Stimulated activated naive CD8-positive, alpha-beta T cell treated with anti-CD3 and anti-CD28 coated beads, Interleukin-15, Interleukin-2, amounts not matched to agents 100 U/mL and 50 U/mL, for 24 hours (primary cell): ENCODE data around the gene RCAN2.
"Not testable (repeated sequence)": the region's sequence is repeated elsewhere in the genome, so short reads cannot be mapped to it uniquely, and the experiment has no call there.

Source experiments
- ATAC-seq: fragments of 150-1000 bp; cut with Tn5 transposase; one replicate; pipeline ENCODE4 v1.10.0; 2021
- DNase-seq: peaks from one replicate; pipeline ENCODE4 v3.0.0; 2021

RCAN2 gene

GRCh38 chr6:46387728-46388127 lies 103.5 kb downstream of the RCAN2 start:
- ATAC-seq = not testable (repeated sequence)

GRCh38 chr6:46381579-46381978 lies 109.7 kb downstream of the RCAN2 start:
- no peak for ATAC-seq

More at GRCh38 chr6:46387728-46388127, 103.5 kb downstream of the RCAN2 start:
- not testable (repeated sequence) for DNase-seq

GRCh38 chr6:46381057-46381456 lies 110.2 kb downstream of the RCAN2 start:
- DNase-seq = no peak
- no peak for ATAC-seq

More at GRCh38 chr6:46381579-46381978, 109.7 kb downstream of the RCAN2 start:
- no peak for DNase-seq

GRCh38 chr6:46380152-46380807 lies 111.0 kb downstream of the RCAN2 start:
- DNase-seq = no peak
- ATAC-seq = no peak

- DNase-seq = no peak
- ATAC-seq = no peak
Observed at GRCh38 chr6:46378882-46379416, 112.3 kb downstream of the RCAN2 start.

GRCh38 chr6:46378161-46378881 lies 112.9 kb downstream of the RCAN2 start:
- ATAC-seq = no peak
- no peak for DNase-seq

- no peak for DNase-seq
- ATAC-seq = no peak
Observed at GRCh38 chr6:46377209-46377608, 114.0 kb downstream of the RCAN2 start.

- DNase-seq (no peak), ATAC-seq (peak; percentile 9)
Observed at GRCh38 chr6:46376562-46377061, 114.6 kb downstream of the RCAN2 start.

GRCh38 chr6:46370622-46371021 lies 120.6 kb downstream of the RCAN2 start:
- DNase-seq (no peak), ATAC-seq (no peak)

- ATAC-seq (no peak), DNase-seq (no peak)
Observed at GRCh38 chr6:46368169-46368536, 123.1 kb downstream of the RCAN2 start.

- ATAC-seq = no peak
Observed at GRCh38 chr6:46367354-46368168, 123.7 kb downstream of the RCAN2 start.

GRCh38 chr6:46366190-46366900 lies 124.9 kb downstream of the RCAN2 start:
- DNase-seq (no peak), ATAC-seq (no peak)

More at GRCh38 chr6:46367354-46368168, 123.7 kb downstream of the RCAN2 start:
- no peak for DNase-seq

GRCh38 chr6:46357591-46357990 lies 133.7 kb downstream of the RCAN2 start:
- no peak for DNase-seq
- ATAC-seq = no peak

- ATAC-seq = no peak
- DNase-seq = no peak
Observed at GRCh38 chr6:46356543-46356942, 134.7 kb downstream of the RCAN2 start.

- DNase-seq (no peak), ATAC-seq (no peak)
Observed at GRCh38 chr6:46353528-46353927, 137.7 kb downstream of the RCAN2 start.

- ATAC-seq (no peak), DNase-seq (no peak)
Observed at GRCh38 chr6:46352541-46353268, 138.5 kb downstream of the RCAN2 start.

- ATAC-seq = no peak
Observed at GRCh38 chr6:46350714-46351113, 140.5 kb downstream of the RCAN2 start.

GRCh38 chr6:46347669-46348068 lies 143.6 kb downstream of the RCAN2 start:
- ATAC-seq (no peak), DNase-seq (no peak)

More at GRCh38 chr6:46350714-46351113, 140.5 kb downstream of the RCAN2 start:
- DNase-seq = no peak

GRCh38 chr6:46340246-46340645 lies 151.0 kb downstream of the RCAN2 start:
- ATAC-seq = no peak
- no peak for DNase-seq

- ATAC-seq (peak; percentile 23), DNase-seq (no peak)
Observed at GRCh38 chr6:46338131-46338530, 153.1 kb downstream of the RCAN2 start.

- DNase-seq = no peak
Observed at GRCh38 chr6:46334442-46334841, 156.8 kb downstream of the RCAN2 start.

More at GRCh38 chr6:46334442-46334841, 156.8 kb downstream of the RCAN2 start:
- ATAC-seq = no peak
